Measurements from ENCODE around the gene SLC16A9. TPM values are rescaled to one million over a fixed set of nuclear protein-coding genes. Genes with fewer than 3 reads are reported as not detected.

The SLC16A9 gene
- total and polyA plus RNA-seq, 8 donors = 0.32 to 7.4 (median 1.5) TPM

DNA sequence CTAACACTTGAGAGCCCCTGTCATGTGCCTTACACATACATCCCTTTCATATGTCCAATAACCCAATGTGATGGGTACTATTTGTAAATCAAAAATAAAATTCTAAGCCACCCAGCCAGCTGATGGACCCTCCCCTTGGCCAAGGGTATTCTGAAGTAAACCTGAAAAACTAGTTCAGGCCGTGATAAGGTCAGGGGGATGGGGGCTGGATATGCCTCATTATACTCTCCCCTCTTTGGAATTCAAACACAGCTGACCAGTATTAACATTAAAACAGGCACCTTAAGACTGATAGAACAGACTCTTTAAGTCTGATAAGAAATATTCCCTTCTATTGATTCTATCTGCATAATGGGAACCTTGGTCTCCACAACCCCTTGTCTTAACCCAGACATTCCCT lies 51.9 kb downstream of the SLC16A9 start:
- no peak for ATAC-seq
- intact Hi-C loops (cut with DNase I) = no loop called here
- DNase-seq = no peak
- FAIRE-seq = no peak
- no peaks in the 10 kb centered on the region for H3K9me3 ChIP-seq
- 24 to 25% methylated on average over 1 of the region's 1 CpG for WGBS, 2 donors
- no peaks in the 10 kb centered on the region for H3K36me3 ChIP-seq
- H3K4me3 ChIP-seq = no peak overlapping the region
- TF ChIP-seq, protein P1, sequence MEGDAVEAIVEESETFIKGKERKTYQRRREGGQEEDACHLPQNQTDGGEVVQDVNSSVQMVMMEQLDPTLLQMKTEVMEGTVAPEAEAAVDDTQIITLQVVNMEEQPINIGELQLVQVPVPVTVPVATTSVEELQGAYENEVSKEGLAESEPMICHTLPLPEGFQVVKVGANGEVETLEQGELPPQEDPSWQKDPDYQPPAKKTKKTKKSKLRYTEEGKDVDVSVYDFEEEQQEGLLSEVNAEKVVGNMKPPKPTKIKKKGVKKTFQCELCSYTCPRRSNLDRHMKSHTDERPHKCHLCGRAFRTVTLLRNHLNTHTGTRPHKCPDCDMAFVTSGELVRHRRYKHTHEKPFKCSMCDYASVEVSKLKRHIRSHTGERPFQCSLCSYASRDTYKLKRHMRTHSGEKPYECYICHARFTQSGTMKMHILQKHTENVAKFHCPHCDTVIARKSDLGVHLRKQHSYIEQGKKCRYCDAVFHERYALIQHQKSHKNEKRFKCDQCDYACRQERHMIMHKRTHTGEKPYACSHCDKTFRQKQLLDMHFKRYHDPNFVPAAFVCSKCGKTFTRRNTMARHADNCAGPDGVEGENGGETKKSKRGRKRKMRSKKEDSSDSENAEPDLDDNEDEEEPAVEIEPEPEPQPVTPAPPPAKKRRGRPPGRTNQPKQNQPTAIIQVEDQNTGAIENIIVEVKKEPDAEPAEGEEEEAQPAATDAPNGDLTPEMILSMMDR (IDR thresholded peaks at IDR 0.05) = no peak
- H3K27me3 ChIP-seq = no peaks in the 10 kb centered on the region
- H3K27ac ChIP-seq = no peak overlapping the region
- H3K4me1 ChIP-seq = no peaks in the 10 kb centered on the region

DNA sequence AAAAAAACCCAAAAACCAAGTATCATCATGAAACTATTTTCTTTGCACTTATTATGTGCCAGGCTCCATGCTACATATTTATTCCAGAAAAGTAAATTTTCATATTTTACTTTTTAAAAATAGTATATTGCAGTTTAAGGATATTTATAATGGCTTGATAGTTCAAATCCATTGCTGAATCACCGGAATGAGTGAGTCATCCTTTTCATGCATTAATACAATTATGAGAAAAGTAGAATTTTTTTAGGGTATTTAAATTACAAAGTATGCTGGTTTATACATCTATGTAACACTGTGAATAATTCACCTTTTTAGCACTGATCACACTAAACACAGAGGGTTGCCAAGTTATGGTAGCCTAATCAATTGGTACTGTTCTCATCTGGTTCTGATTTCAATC lies 54.3 kb downstream of the SLC16A9 start:
- Histone ChIP-seq H3K9me3 (no peaks in the 10 kb centered on the region), H3K4me1 (no peaks in the 10 kb centered on the region), H3K27ac (no peak overlapping the region), H3K36me3 (no peaks in the 10 kb centered on the region), H3K4me3 (no peak overlapping the region), H3K27me3 (peaks cover 0 to 3% (median 0%) of the 10 kb centered on the region in 4 donors)
- FAIRE-seq = no peak
- TF ChIP-seq, protein P1 (IDR thresholded peaks at IDR 0.05) = no peak
- WGBS, 2 donors = 93 to 98% methylated on average over 1 of the region's 1 CpG
- intact Hi-C loops (cut with DNase I) = no loop called here
- DNase-seq = no peak
- ATAC-seq = no peak

GRCh38 chr10:59654007-59654406 lies 55.6 kb downstream of the SLC16A9 start:
- Histone ChIP-seq H3K27ac (peak overlapping the region in 2 of 4 donors; percentile 18 to 30), H3K4me1 (no peaks in the 10 kb centered on the region), H3K9me3 (no peaks in the 10 kb centered on the region), H3K27me3 (peaks cover 0 to 3% (median 0%) of the 10 kb centered on the region in 4 donors), H3K4me3 (no peak overlapping the region), H3K36me3 (no peaks in the 10 kb centered on the region)
- ATAC-seq (peak in 2 of 4 donors; percentile 36 to 60), DNase-seq (no peak), FAIRE-seq (no peak)
- 45 to 53% methylated on average over 4 of the region's 4 CpGs for WGBS, 2 donors
- TF ChIP-seq, protein P1 (IDR thresholded peaks at IDR 0.05) = no peak
- intact Hi-C loops (cut with DNase I) = no loop called here

- ATAC-seq = no peak
- Histone ChIP-seq H3K4me3 (no peak overlapping the region), H3K9me3 (no peaks in the 10 kb centered on the region), H3K4me1 (no peaks in the 10 kb centered on the region), H3K27me3 (peaks cover 0 to 3% (median 0%) of the 10 kb centered on the region in 4 donors), H3K36me3 (no peaks in the 10 kb centered on the region), H3K27ac (no peak overlapping the region)
- DNase-seq = no peak
- FAIRE-seq = no peak
- TF ChIP-seq, protein P1 (IDR thresholded peaks at IDR 0.05) = no peak
- intact Hi-C loops (cut with DNase I) = no loop called here
- 70 to 74% methylated on average over 3 of the region's 3 CpGs for WGBS, 2 donors
These were observed 57.7 kb downstream of the SLC16A9 start for GRCh38 chr10:59651902-59652301.

GRCh38 chr10:59649606-59650346 lies 59.9 kb downstream of the SLC16A9 start:
- Histone ChIP-seq H3K27ac (no peak overlapping the region), H3K9me3 (no peaks in the 10 kb centered on the region), H3K4me1 (no peaks in the 10 kb centered on the region), H3K4me3 (no peak overlapping the region), H3K36me3 (no peaks in the 10 kb centered on the region), H3K27me3 (peaks cover 0 to 3% (median 0%) of the 10 kb centered on the region in 4 donors)
- DNase-seq (no peak), FAIRE-seq (no peak), ATAC-seq (no peak)
- WGBS, 2 donors = 78 to 84% methylated on average over 7 of the region's 7 CpGs
- intact Hi-C loops (cut with DNase I) = no loop called here
- TF ChIP-seq, protein P1 (IDR thresholded peaks at IDR 0.05) = no peak

Measured in pancreas (tissue), 10 donors.